GM21717 (cell line): Measurements from ENCODE around the gene SLC26A6.

Experiments used
- ATAC-seq: cut with Tn5 transposase; IDR thresholded peaks from one replicate; pipeline ENCODE4 v1.9.1; 2021; ENCODE audit warnings: mild to moderate bottlenecking, moderate library complexity; ENCODE audit not compliant: unreplicated experiment

SLC26A6 gene

DNA sequence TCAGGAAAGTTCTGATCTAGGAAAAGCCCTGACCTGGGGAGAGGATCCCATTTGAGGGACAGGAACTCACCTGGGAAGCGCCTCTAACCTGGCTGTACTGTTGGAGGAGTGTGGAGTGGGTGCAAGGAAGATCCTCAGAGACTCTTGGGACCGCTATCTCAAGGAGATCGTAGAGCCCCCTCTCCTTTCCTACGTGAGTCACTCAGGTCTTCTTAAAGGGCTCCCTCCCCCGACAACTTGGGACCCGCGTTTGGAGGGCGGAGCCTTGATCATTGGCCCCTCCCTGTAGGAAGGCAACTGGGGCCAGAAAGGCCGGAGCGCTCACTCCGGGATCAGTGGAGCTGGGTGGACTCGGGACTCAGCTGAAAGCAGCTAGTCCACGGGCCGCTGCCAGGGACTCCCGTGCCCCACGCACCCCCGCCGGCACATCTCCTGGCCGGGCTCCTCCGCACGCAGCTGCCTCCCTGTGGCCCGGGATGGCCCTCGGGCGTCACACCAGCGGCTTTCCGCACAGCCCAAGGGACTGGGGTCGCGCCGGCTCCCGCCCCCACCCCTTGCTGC is 520 bp downstream of the SLC26A6 start:
- ATAC-seq, result no peak

GRCh38 chr3:48633743-48634142 is 1.5 kb downstream of the SLC26A6 start:
- no peak for ATAC-seq

- ATAC-seq, result no peak
These were observed 2.0 kb downstream of the SLC26A6 start for GRCh38 chr3:48633256-48633655.

GRCh38 chr3:48631516-48632448 is 3.5 kb downstream of the SLC26A6 start:
- no peak for ATAC-seq

DNA sequence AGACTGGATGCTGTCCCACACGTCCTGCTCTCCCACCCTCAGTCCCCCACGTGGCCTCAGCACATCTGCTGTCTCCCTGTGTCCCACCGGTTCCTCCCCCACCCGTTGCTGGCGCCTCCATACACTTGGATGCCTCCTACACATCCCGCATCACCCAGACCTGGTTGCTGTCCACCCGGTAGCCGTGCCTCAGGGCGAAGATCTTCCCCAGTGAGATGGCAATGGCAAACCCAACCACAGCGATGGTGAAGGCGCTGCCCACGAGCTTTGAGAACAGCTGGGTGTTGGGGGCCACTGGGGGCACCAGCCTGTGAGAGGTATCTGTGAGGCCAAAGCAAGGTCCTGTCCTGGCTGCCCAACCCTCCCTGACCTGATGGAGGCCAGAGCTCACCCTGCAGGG is 4.4 kb downstream of the SLC26A6 start:
- no peak for ATAC-seq

- ATAC-seq, result no peak
These were observed 4.9 kb downstream of the SLC26A6 start for GRCh38 chr3:48630407-48630806.

DNA sequence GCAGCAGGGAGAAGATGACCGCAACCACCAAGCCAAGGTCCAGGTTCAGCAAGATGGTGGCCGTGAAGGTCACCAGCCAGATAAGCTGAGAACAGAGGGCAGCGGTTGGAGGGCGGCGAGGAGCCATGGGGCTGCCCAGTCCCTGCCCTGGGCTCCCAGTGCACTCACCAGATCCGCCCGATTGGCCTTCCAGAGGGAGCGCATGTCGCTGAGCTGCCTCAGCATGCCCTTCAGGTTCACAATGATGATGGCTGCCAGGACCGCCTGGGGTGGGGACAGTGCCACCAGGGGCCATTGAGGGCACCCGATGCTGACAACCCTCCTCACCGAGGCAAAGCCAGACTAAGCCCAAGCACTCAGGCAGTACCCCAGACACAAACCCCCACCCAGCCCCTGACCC is 5.4 kb downstream of the SLC26A6 start:
- no peak for ATAC-seq

DNA sequence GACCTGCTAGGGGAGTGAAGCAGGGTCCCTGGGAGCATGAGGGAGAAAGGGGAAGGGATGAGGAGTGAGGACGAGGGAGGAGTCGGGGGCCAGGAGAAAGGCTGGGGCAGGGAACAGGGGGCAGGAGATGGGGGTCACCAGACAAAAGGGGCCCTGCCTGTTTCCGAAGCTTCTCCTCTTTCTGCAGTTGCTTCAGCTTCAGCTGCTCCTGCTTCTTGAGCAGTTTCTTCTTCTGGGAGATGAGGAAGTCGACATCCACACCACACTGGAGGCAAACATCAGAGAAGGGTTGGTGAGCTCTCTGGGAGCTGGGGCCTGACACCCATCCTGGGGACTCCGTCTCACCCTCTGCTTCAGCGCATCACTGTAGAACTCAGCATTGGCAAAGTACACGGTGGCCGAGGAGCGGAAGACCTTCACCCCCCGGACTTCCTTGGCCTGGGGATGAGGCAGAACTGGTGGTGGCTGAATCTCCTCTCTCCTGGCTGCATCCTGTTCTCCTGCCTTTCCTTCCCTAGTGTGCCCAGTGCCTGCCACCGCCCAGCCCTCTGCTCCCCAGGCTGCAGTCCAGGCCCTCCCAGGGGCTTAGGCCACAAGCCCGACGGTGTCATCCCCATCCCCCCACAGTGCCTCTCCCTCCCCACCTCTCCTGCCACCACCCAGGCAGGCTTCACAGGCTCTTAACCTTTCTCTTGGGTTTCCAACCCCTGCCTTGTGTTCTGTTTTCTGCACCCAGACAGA is 6.8 kb downstream of the SLC26A6 start:
- ATAC-seq, result no peak

- no peak for ATAC-seq
These were observed 9.7 kb downstream of the SLC26A6 start for GRCh38 chr3:48625600-48625999.

DNA sequence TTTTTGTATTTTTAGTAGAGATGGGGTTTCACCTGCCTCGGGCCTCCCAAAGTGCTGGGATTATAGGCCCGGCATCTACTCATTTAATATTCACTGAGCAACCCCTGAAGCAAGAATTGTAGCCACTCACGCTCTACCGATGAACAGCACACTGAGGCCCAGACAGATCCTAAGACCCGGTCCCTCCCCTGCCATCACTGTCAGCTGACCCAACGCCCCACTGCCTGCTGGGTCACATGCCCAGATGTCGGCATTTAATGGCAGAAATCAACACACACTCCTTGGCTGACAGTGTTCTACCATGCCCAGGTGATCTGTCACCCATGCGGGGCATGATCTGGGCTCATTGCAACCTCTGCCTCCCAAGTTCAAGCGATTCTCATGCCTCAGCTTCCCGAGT is 10.5 kb downstream of the SLC26A6 start:
- ATAC-seq, result no peak

- no peak for ATAC-seq
These were observed 11.3 kb downstream of the SLC26A6 start for GRCh38 chr3:48623851-48624547.

- no peak for ATAC-seq
These were observed 13.8 kb downstream of the SLC26A6 start, which contains the start of gene TMEM89 for GRCh38 chr3:48621461-48621869. TSS of gene TMEM89 (minus strand) at chr3:48621769. CDS start at chr3:48621756, 13 bp downstream.

DNA sequence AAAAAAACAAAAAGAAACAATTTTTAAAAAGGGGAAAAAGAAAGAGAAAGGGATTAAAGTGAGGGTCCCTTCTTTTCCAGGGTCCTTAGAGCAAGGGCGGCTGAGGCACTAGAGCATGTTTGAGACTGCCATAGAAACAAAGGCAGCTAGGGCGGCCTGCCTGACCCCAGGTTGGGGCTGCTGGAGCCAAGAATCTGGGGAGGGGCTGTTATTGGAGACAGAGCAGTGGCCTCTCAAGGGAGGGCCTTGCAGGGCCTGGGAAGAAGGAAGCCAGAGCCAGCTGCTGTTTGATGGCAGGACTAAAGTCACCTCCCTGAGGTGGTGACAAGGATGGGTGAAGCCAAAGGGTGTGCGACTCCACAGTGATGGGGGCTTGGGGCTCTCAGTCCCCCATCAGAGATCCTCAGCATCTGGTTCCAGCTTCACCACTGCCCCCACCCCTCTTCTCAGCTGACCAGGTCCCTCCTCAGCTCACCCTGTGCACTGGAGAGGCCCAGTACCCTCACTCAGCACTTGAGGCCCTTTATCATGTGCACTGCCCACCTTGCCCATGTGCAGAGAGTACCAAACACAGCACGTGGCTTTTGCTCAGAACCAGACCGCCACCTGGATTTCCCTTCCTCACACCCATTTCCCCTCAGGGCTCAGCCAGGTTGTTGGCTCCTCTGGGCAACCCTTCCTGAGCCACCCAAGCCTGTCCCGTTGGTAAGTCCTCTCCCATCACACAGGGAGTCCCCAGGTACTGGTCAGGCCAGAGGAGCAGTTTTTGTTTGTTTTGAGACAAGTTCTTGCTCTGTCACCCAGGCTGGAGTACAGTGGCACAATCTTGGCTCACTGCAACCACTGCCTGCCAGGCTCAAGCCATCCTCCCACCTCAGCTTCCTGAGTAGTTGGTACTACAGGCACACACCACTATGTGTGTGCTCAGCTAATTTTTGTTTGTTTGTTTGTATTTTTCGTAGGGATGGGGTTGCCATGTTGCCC is 15.4 kb downstream of the SLC26A6 start:
- no peak for ATAC-seq

DNA sequence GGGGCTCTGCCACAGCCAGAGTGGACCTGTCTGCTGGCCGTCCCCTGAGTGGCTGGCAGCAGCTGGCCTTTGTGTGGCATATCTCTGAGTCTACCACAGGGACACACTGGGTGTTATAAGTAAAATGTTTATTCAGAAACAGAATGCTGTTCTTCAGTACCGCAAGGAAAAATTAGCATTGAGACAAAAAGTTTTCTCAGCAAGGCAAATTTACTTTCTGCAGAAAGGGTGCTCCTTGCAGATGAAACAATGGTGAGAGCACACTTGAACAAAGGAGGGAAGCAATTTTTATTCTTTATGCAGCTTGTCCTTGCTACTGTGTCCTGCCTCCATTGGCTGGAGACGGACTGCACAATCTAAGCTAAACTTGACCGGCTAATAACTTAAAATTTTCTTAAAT is 17.7 kb downstream of the SLC26A6 start:
- no peak for ATAC-seq

DNA sequence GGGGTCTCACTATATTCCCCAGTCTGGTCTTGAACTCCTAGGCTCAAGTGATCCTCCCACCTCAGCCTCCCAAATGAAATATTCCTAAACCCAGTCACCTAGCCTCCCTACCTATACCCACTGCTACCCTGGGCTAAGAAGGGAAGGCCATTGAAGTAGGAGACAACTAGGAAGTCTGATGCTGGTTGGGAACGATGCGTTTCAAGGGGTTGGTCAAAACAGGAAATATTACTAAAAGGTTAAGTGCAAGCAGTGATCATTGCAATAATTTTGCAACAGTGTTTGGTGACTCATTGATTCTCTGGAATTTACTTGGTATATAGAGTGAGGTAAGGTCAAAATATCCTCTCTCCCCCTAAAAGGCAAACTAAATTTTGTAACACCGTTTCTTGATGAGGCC is 21.2 kb downstream of the SLC26A6 start:
- no peak for ATAC-seq

GRCh38 chr3:48612309-48612708 is 23.0 kb downstream of the SLC26A6 start:
- no peak for ATAC-seq

DNA sequence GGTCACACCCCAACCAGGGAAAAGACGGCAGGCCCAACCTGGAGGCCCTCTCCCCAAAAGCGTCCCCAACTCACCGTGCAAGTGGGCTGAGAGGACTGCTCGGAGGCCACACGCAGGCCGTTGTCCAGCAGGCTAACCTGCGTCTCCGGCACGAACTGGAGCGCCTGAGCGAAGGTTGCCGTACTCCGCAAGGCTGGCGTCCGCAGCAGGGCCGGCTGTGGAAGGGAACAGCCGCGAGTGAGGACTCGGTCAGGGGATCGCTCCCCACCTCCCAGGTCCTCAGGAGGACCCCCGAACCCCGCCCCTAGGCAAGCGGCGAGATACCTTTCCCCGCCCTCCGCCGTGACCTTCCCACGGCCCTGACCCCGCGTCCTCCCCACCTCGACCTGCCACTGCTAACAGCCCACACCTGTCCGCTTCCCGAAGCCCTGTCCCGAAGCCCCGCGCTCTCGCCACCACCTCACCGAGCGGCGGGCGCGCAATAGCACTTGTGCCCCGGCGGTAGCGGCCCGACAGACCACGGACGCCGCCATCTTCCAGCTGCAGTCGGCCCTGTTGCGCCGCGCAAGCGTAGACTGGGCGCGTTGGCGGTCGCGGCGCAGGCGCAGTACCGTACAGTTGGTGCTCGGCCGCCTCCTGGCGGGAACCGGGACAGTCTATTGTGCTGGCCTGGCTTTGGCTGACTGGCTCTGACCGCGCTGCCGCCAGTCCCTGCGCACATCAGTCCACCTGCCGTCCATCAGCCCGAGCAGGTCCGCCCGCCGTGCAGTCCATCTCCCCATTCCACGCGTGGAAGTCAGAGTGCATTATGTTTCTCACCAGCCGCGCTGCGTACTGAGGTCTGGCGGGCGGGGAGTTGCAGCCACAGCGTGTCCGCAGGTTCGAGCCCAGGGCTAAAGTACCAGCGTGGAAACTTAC is 25.9 kb downstream of the SLC26A6 start, which contains the start of gene UQCRC1:
UQCRC1 (minus strand) TSS at position 559 of the 918 bp plus-strand sequence; CDS start at position 533, 26 bp downstream.
- peak; percentile 90 for ATAC-seq

- ATAC-seq, result no peak
These were observed 27.7 kb downstream of the SLC26A6 start for GRCh38 chr3:48607519-48607918.

DNA sequence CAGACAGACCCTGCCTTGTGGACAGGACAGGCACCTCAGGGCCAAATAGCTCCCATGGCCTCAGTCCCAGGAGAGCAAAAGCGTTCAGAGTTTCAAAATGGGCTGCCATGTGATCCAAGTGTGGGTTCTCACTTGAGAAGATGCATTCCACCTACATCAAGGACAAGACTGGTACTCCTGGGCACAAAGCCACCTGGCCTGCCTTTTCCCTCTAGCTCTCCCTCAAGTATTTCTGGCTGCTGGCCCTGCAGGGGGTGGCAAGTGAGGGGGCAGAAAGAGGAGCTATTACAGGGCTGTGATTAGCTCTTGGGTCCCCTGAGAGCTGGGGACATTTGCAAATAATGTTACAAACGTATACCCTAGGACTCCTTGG is 33.7 kb downstream of the SLC26A6 start:
- no peak for ATAC-seq
